ENCODE measurements around the gene TRIM44. TPM values are rescaled to one million over a fixed set of nuclear protein-coding genes. Genes with fewer than 3 reads are reported as not detected.
"Not testable (repeated sequence)": the region's sequence is repeated elsewhere in the genome, so short reads cannot be mapped to it uniquely, and the experiment has no call there.

TRIM44 gene
- polyA plus RNA-seq, 1 donor: 40.5 TPM

DNA sequence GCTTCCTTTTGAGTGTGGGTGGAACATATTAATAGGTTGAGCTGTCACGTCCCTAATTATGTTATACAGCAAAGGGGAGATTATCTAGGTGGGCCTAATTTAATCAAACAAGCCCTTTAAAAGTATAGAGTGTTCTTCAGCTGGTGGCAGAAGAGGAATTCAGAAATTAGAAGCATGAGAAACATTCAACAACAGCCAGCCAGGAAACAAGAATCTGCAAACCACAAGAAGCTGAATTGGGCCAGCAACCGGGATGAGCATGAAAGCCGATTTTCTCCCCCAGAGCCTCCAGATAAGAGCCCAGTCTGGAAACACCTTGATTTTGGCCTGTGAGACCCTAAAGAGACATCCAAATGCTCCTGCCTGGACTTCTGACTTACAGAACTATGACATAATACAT, 175.5 kb downstream of the TRIM44 start:
- Histone ChIP-seq H3K27me3 (ENCODE audit: control insufficient read depth, insufficient read depth, low read length) (no peaks in the 10 kb centered on the region), H3K27ac (ENCODE audit: low read length) (no peak overlapping the region), H3K4me3 (ENCODE audit: low read length) (no peak overlapping the region), H3K4me1 (ENCODE audit: control insufficient read depth, insufficient read depth, low read length) (peaks cover 2% of the 10 kb centered on the region), H3K9me3 (ENCODE audit: control insufficient read depth, low read depth, low read length) (no peaks in the 10 kb centered on the region), H3K36me3 (ENCODE audit: control insufficient read depth, insufficient read depth, low read length) (no peaks in the 10 kb centered on the region)
- no CpG with 5 or more reads among the region's 3 CpGs for WGBS (ENCODE audit: insufficient coverage, low lambda C conversion rate)
- DNase-seq: no peak

DNA sequence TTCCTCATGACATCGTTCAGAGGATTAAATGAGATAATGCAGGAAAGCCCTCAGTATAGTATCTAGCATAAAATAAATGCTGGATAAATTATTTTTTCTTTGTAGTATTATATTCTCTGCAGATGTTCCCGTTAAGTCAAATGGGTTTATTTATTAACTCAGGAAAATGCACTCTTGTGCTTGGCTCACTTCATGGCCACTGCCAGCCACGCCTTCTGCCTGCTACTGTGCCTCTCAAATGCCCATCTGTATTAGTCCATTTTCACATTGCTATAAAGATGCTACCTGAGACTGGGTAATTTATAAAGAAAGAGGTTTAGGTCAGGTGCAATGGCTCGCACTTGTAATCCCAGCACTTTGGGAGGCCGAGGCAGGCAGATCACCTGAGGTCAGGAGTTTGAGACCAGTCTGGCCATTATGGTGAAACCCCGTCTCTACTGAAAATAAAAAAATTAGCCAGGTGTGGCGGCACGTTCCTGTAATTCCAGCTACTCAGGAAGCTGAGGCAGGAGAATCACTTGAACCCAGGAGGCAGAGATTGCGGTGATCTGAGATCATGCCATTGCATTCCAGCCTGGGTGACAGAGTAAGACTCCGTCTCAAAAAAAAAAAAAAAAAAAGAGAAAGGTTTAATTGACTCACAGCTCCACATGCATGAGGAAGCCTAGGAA, 176.3 kb downstream of the TRIM44 start:
- WGBS (ENCODE audit: insufficient coverage, low lambda C conversion rate): 100% methylated on average over 1 of the region's 10 CpGs
- H3K9me3 ChIP-seq (ENCODE audit: control insufficient read depth, low read depth, low read length); H3K27me3 ChIP-seq (ENCODE audit: control insufficient read depth, insufficient read depth, low read length); H3K4me1 ChIP-seq (ENCODE audit: control insufficient read depth, insufficient read depth, low read length); DNase-seq; H3K27ac ChIP-seq (ENCODE audit: low read length); H3K36me3 ChIP-seq (ENCODE audit: control insufficient read depth, insufficient read depth, low read length); H3K4me3 ChIP-seq (ENCODE audit: low read length): not testable (repeated sequence)

DNA sequence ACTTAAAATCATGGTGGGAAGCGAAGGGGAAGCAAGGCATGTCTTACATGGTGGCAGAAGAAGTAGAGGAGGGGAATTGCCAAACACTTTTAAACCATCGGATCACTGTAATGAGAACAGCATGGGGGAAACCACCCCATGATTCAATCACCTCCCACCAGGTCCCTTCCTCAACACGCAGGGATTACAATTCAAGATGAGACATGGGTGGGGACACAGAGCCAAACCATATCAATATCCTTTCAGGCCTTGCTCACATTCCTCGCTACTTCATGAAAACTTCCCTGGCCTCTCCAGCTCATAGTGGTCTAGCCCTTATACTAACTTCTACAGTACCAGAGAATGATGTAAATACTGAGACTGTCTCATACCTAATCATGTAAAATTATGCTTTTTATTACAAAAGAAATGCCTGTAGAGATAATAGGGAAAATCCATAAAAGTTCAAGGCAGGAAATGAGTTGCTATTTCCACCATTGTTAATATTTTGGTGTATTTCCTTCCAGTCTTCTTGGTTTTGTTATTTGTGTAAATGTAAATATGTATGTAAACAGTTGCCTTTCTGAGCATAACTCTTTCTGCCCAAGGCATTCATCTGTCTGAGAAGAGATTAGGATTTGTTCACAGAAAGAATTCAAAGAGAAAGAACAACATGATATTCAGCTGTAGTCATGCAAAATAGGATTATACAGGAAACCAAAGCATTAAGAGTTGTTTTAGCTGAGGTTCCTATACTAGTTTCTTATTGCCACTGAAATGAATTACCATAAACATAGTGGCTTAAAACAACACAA, 177.0 kb downstream of the TRIM44 start:
- WGBS (ENCODE audit: insufficient coverage, low lambda C conversion rate): 100% methylated on average over 1 of the region's 4 CpGs
- H3K27me3 ChIP-seq (ENCODE audit: control insufficient read depth, insufficient read depth, low read length): no peaks in the 10 kb centered on the region
- DNase-seq: no peak
- no peak overlapping the region for H3K27ac ChIP-seq (ENCODE audit: low read length)
- no peaks in the 10 kb centered on the region for H3K9me3 ChIP-seq (ENCODE audit: control insufficient read depth, low read depth, low read length)
- H3K36me3 ChIP-seq (ENCODE audit: control insufficient read depth, insufficient read depth, low read length): no peaks in the 10 kb centered on the region
- H3K4me3 ChIP-seq (ENCODE audit: low read length): no peak overlapping the region
- peaks cover 6% of the 10 kb centered on the region for H3K4me1 ChIP-seq (ENCODE audit: control insufficient read depth, insufficient read depth, low read length)

DNA sequence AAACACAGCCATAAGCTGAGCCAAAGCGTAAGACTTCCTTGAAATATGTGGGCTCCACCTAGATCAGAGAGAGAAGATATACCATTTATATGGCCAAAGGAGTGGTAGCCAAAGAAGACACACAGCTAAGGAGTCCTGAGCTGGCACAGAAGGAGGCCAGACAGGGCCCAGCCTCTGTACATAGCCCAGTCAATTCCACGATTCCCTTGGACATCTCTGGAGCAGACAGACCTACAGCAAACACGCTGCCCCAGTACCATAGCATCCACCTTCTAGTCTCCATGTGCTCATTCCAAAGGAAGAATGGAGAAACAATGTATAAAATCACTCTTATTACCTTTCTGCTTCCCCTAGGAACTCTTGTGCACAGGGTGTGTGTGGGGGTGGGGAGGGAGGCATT, 179.2 kb downstream of the TRIM44 start:
- DNase-seq: no peak
- no peak overlapping the region for H3K4me3 ChIP-seq (ENCODE audit: low read length)

DNA sequence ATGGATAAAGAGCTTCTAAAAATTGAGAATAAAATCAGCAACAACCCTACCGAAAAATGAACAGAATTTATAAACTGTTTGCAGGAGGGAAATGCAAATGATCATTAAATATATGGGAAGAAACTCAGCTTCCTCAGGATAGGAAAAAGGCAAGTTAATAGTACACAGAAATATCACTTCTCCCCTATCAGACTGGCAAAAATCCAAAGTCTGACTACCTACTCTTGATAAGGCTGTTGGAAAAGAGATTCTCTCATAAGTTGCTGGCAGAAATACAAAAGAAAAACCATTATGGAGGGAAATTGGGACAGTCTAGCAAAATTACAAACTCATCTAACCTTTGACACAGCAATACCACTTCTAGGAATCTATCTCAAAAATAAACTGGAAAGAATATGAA, 180.4 kb downstream of the TRIM44 start:
- H3K4me1 ChIP-seq (ENCODE audit: control insufficient read depth, insufficient read depth, low read length): peaks cover 6% of the 10 kb centered on the region
- no peaks in the 10 kb centered on the region for H3K27me3 ChIP-seq (ENCODE audit: control insufficient read depth, insufficient read depth, low read length)
- peak; percentile 16 to 59 for DNase-seq
- WGBS (ENCODE audit: insufficient coverage, low lambda C conversion rate): no CpG with 5 or more reads among the region's 1 CpG
- H3K36me3 ChIP-seq (ENCODE audit: control insufficient read depth, insufficient read depth, low read length): no peaks in the 10 kb centered on the region
- no peak overlapping the region for H3K27ac ChIP-seq (ENCODE audit: low read length)
- no peak overlapping the region for H3K4me3 ChIP-seq (ENCODE audit: low read length)
- H3K9me3 ChIP-seq (ENCODE audit: control insufficient read depth, low read depth, low read length): no peaks in the 10 kb centered on the region

More for the DNA sequence above, 179.2 kb downstream of the TRIM44 start:
- no CpG with 5 or more reads among the region's 3 CpGs for WGBS (ENCODE audit: insufficient coverage, low lambda C conversion rate)
- no peaks in the 10 kb centered on the region for H3K36me3 ChIP-seq (ENCODE audit: control insufficient read depth, insufficient read depth, low read length)
- no peaks in the 10 kb centered on the region for H3K9me3 ChIP-seq (ENCODE audit: control insufficient read depth, low read depth, low read length)
- no peaks in the 10 kb centered on the region for H3K27me3 ChIP-seq (ENCODE audit: control insufficient read depth, insufficient read depth, low read length)
- H3K4me1 ChIP-seq (ENCODE audit: control insufficient read depth, insufficient read depth, low read length): peaks cover 6% of the 10 kb centered on the region
- no peak overlapping the region for H3K27ac ChIP-seq (ENCODE audit: low read length)

DNA sequence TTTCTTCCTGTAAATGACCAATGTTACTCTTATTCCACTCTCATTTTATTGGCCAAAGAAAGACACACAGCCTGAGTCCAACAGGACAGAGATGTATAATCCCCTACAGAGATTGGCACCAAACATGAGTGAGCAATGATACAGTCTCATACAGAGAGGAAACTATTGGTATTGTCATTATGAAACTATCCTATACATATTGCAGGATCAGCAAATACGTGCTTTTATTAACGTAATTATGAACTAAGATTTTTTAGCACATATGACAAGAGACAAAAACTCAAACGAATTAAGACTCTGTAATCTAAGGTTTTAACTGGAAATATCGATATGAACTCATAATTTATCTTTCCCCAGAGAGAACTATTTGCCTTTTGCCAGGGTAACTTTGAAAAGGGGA, 182.0 kb downstream of the TRIM44 start:
- DNase-seq: no peak
- no peaks in the 10 kb centered on the region for H3K27me3 ChIP-seq (ENCODE audit: control insufficient read depth, insufficient read depth, low read length)
- 0% methylated on average over 2 of the region's 4 CpGs for WGBS (ENCODE audit: insufficient coverage, low lambda C conversion rate)
- peaks cover 6% of the 10 kb centered on the region for H3K4me1 ChIP-seq (ENCODE audit: control insufficient read depth, insufficient read depth, low read length)
- no peak overlapping the region for H3K27ac ChIP-seq (ENCODE audit: low read length)
- H3K4me3 ChIP-seq (ENCODE audit: low read length): no peak overlapping the region
- H3K9me3 ChIP-seq (ENCODE audit: control insufficient read depth, low read depth, low read length): no peaks in the 10 kb centered on the region
- no peaks in the 10 kb centered on the region for H3K36me3 ChIP-seq (ENCODE audit: control insufficient read depth, insufficient read depth, low read length)

DNA sequence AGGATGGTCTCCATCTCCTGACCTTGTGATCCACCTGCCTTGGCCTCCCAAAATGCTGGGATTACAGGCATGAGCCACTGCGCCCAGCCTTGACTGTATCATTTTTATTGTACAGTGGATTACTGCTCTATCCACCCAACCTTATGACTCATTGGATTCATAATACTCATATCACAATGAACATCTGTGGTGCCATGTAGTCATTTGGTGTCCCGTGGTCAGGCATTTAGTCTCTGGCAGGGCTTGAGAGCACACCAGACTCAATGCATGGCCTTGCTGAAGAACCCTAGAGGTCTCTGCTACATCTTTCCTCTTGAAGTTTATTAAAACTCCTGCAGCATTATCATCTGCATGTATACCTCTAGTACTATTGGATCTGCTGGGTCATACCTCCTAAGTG, 183.3 kb downstream of the TRIM44 start:
- no peaks in the 10 kb centered on the region for H3K9me3 ChIP-seq (ENCODE audit: control insufficient read depth, low read depth, low read length)
- H3K36me3 ChIP-seq (ENCODE audit: control insufficient read depth, insufficient read depth, low read length): no peaks in the 10 kb centered on the region
- WGBS (ENCODE audit: insufficient coverage, low lambda C conversion rate): no CpG with 5 or more reads among the region's 2 CpGs
- peaks cover 6% of the 10 kb centered on the region for H3K4me1 ChIP-seq (ENCODE audit: control insufficient read depth, insufficient read depth, low read length)
- H3K27ac ChIP-seq (ENCODE audit: low read length): no peak overlapping the region
- no peak overlapping the region for H3K4me3 ChIP-seq (ENCODE audit: low read length)
- H3K27me3 ChIP-seq (ENCODE audit: control insufficient read depth, insufficient read depth, low read length): no peaks in the 10 kb centered on the region
- DNase-seq: no peak

DNA sequence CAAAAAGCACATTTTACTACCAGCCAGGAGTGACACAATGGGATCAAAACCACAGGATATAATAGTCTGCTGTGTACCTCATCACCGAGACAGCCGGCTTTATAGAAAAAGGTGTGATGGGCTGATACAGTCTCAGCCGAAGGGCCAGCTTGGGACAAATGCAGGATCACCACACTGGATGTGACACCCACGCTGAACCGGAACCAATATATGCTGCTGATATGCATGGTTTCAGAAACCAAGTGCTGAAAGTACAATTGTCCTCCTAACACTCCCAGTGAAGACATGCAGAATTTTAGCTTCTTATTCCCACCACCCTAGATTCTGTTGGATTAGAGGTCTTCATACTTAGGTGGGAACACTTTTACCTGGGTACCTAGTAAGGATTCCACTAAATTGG, 184.3 kb downstream of the TRIM44 start:
- Histone ChIP-seq H3K36me3 (ENCODE audit: control insufficient read depth, insufficient read depth, low read length) (no peaks in the 10 kb centered on the region), H3K27ac (ENCODE audit: low read length) (no peak overlapping the region), H3K9me3 (ENCODE audit: control insufficient read depth, low read depth, low read length) (no peaks in the 10 kb centered on the region), H3K27me3 (ENCODE audit: control insufficient read depth, insufficient read depth, low read length) (no peaks in the 10 kb centered on the region), H3K4me3 (ENCODE audit: low read length) (no peak overlapping the region), H3K4me1 (ENCODE audit: control insufficient read depth, insufficient read depth, low read length) (peaks cover 6% of the 10 kb centered on the region)
- DNase-seq: no peak
- WGBS (ENCODE audit: insufficient coverage, low lambda C conversion rate): no CpG with 5 or more reads among the region's 5 CpGs

DNA sequence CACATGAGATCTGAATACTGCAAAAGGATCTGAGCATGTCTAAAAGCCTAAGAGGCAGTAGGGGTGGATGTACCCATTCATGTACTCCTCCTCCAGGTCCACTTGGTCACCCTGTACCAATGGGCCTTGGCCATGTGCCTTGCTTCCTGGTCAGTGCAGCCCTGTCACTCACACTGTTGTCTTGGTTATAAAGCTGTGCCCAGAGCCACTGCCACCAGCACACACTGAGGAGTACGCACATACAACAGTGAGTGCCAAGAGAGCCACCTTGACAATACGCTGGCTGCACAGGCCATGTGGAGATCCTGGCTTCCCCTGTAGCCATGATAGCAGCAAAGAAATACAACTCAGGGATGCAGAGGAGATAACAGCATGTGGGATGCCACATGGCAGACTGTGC, 184.9 kb downstream of the TRIM44 start:
- Histone ChIP-seq H3K27ac (ENCODE audit: low read length) (no peak overlapping the region), H3K4me3 (ENCODE audit: low read length) (no peak overlapping the region), H3K9me3 (ENCODE audit: control insufficient read depth, low read depth, low read length) (no peaks in the 10 kb centered on the region), H3K27me3 (ENCODE audit: control insufficient read depth, insufficient read depth, low read length) (no peaks in the 10 kb centered on the region), H3K36me3 (ENCODE audit: control insufficient read depth, insufficient read depth, low read length) (no peaks in the 10 kb centered on the region), H3K4me1 (ENCODE audit: control insufficient read depth, insufficient read depth, low read length) (peaks cover 6% of the 10 kb centered on the region)
- DNase-seq: no peak
- no CpG with 5 or more reads among the region's 2 CpGs for WGBS (ENCODE audit: insufficient coverage, low lambda C conversion rate)

DNA sequence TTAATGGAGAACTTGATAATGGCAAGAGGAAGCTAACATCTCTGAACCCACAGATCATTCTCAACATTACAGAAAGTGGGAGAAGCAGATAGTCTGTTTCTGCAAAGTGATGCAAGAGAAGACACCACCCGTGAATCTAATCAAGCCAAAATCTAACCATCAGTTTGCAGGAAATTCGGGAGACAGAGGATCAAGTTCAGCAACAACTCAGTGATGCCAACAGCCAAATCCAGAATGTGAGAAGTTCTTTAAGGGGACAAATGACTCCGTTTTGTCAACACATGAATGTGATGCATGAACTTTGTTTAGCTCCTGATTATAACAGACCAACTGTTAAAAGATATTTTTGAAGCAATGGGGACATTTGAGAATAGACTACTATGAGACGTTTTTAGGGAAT, 186.0 kb downstream of the TRIM44 start:
- Histone ChIP-seq H3K27me3 (ENCODE audit: control insufficient read depth, insufficient read depth, low read length) (no peaks in the 10 kb centered on the region), H3K9me3 (ENCODE audit: control insufficient read depth, low read depth, low read length) (no peaks in the 10 kb centered on the region), H3K36me3 (ENCODE audit: control insufficient read depth, insufficient read depth, low read length) (no peaks in the 10 kb centered on the region), H3K4me3 (ENCODE audit: low read length) (no peak overlapping the region), H3K4me1 (ENCODE audit: control insufficient read depth, insufficient read depth, low read length) (peaks cover 4% of the 10 kb centered on the region), H3K27ac (ENCODE audit: low read length) (no peak overlapping the region)
- 78% methylated on average over 1 of the region's 4 CpGs for WGBS (ENCODE audit: insufficient coverage, low lambda C conversion rate)
- DNase-seq: no peak

DNA sequence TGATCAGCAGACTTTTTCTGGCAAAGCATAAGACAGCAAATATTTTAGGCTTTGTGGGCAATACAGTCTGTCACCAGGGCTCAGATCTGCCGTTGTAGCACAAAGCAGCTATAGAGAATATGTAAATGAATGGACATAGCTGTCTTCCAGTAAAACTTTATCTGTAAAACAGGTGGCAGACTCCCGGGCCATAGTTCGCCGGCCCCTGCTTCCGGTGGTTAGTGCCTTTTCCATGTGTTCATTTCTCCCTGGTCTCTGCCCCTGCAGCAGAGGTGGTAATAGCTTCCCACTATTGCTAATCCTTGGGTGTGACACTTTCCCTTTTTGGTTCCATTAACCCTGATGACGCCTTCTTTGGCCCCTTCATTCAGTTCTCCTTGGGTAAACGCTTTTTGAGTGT, 187.6 kb downstream of the TRIM44 start:
- Histone ChIP-seq H3K27me3 (ENCODE audit: control insufficient read depth, insufficient read depth, low read length) (no peaks in the 10 kb centered on the region), H3K27ac (ENCODE audit: low read length) (no peak overlapping the region), H3K4me1 (ENCODE audit: control insufficient read depth, insufficient read depth, low read length) (no peaks in the 10 kb centered on the region), H3K9me3 (ENCODE audit: control insufficient read depth, low read depth, low read length) (no peaks in the 10 kb centered on the region), H3K36me3 (ENCODE audit: control insufficient read depth, insufficient read depth, low read length) (no peaks in the 10 kb centered on the region), H3K4me3 (ENCODE audit: low read length) (no peak overlapping the region)
- no peak for DNase-seq
- 93% methylated on average over 2 of the region's 7 CpGs for WGBS (ENCODE audit: insufficient coverage, low lambda C conversion rate)

Measured in large intestine (tissue), 3 donors.